H1 (cell line): ENCODE data around the gene TMEM106A. TPM values are rescaled to one million over a fixed set of nuclear protein-coding genes. Genes with fewer than 3 reads are reported as not detected.

Experiments
- CTCF ChIA-PET: fragments of 300-600 bp; sonication (Branson Sonifier 250); formaldehyde crosslinking; loops from one replicate; lab custom pipeline; 2021; ENCODE audit not compliant: partially characterized antibody; lab: Charles Lee
- POLR2A ChIA-PET: fragments of 300-600 bp; sonication (Branson Sonifier 250); formaldehyde crosslinking; loops from one replicate; lab custom pipeline; 2021; ENCODE audit warnings: inconsistent platforms; ENCODE audit not compliant: partially characterized antibody; lab: Charles Lee
- DNase-seq, 2 experiments: peaks; one replicate each; pipeline versions ENCODE4 v3.0.0 to v3.0.0-alpha.2; 2010 to 2022; ENCODE audit warnings: low spot score in 2 of 2, low read depth in 1 of 2, mixed read lengths in 1 of 2
- FAIRE-seq: peaks from 2 replicates; lab custom pipeline; 2011; peaks lifted over from hg19 to GRCh38; lab: Jason Lieb, UNC
- H2AFZ ChIP-seq: 2 replicates; pipeline ENCODE4 v1.8.1; 2012; ENCODE audit warnings: low read length, inconsistent platforms
- H2AK5ac ChIP-seq: 2 replicates; pipeline ENCODE4 v1.6.1; 2013; ENCODE audit warnings: low read depth, low read length
- H2BK120ac ChIP-seq: replicated peaks from 2 replicates; pipeline ENCODE3; 2013; ENCODE audit warnings: low read depth, low read length, inconsistent platforms
- H2BK12ac ChIP-seq: 2 replicates; pipeline ENCODE4 v1.6.1; 2013; ENCODE audit warnings: low read depth, low read length
- H2BK15ac ChIP-seq: 2 replicates; pipeline ENCODE4 v1.6.1; 2013; ENCODE audit warnings: low read length
- H2BK20ac ChIP-seq: 2 replicates; pipeline ENCODE4 v1.6.1; 2013; ENCODE audit warnings: low read length
- H2BK5ac ChIP-seq: 2 replicates; pipeline ENCODE4 v1.6.1; 2013; ENCODE audit warnings: low read depth, low read length
- H3K14ac ChIP-seq: 2 replicates; pipeline ENCODE4 v1.6.1; 2013; ENCODE audit warnings: inconsistent platforms; ENCODE audit not compliant: insufficient read length
- H3K18ac ChIP-seq: 2 replicates; pipeline ENCODE4 v1.6.1; 2013; ENCODE audit warnings: low read length; ENCODE audit errors: extremely low read depth
- H3K23ac ChIP-seq: 2 replicates; pipeline ENCODE4 v1.6.1; 2013; ENCODE audit warnings: inconsistent platforms; ENCODE audit not compliant: insufficient read length
- H3K23me2 ChIP-seq: 2 replicates; pipeline ENCODE4 v1.6.1; 2013; ENCODE audit warnings: low read depth, low read length
- H3K27ac ChIP-seq: 2 replicates; pipeline ENCODE4 v1.6.1; 2011; ENCODE audit warnings: low read depth, low read length, inconsistent platforms
- H3K27me3 ChIP-seq, 4 experiments: replicated peaks in 1 of 4; 1 replicate in 1 of 4; 2 replicates in 3 of 4; pipeline versions ENCODE4 v1.6.1 to v1.8.1; 2011 to 2013; ENCODE audit warnings: low read length in 3 of 4, mild to moderate bottlenecking in 3 of 4, inconsistent platforms in 2 of 4, mixed read lengths in 2 of 4, moderate library complexity in 1 of 4; ENCODE audit not compliant: control insufficient read depth in 3 of 4, insufficient read depth in 3 of 4; ENCODE audit errors: extremely low read depth in 1 of 4
- H3K36me3 ChIP-seq, 4 experiments: 2 replicates each; pipeline versions ENCODE4 v1.6.1 to v1.8.1; 2011 to 2013; ENCODE audit warnings: mild to moderate bottlenecking in 4 of 4, low read length in 3 of 4, moderate library complexity in 2 of 4, control low read depth in 1 of 4, inconsistent platforms in 1 of 4; ENCODE audit not compliant: insufficient read depth in 4 of 4, control insufficient read depth in 2 of 4
- H3K4ac ChIP-seq: replicated peaks from 2 replicates; pipeline ENCODE3; 2013; ENCODE audit warnings: low read length, low read depth, mixed read lengths, inconsistent platforms; ENCODE audit not compliant: insufficient read length
- H3K4me1 ChIP-seq, 4 experiments: replicated peaks in 1 of 4; 1 replicate in 1 of 4; 2 replicates in 3 of 4; pipeline versions ENCODE4 v1.6.1 to v1.8.1; 2011 to 2013; ENCODE audit warnings: low read length in 3 of 4, inconsistent platforms in 2 of 4, mixed read lengths in 1 of 4; ENCODE audit not compliant: insufficient read depth in 4 of 4, control insufficient read depth in 3 of 4
- H3K4me2 ChIP-seq, 2 experiments: 2 replicates each; pipeline versions ENCODE4 v1.6.1 to v1.8.1; 2011 to 2013; ENCODE audit warnings: low read depth in 2 of 2, low read length in 2 of 2, control low read depth in 1 of 2, inconsistent platforms in 1 of 2, mild to moderate bottlenecking in 1 of 2; ENCODE audit not compliant: insufficient read depth in 1 of 2
- H3K4me3 ChIP-seq, 4 experiments: fragments of 200-600, 300-600 bp in 1 of 4; sonication (generic), shearing (Covaris generic), sonication (Bioruptor Twin) in 1 of 4; 2 replicates each; pipeline versions ENCODE4 v1.5.1 to v1.8.1; 2011 to 2016; ENCODE audit warnings: low read length in 4 of 4, low read depth in 3 of 4, control low read depth in 2 of 4, inconsistent platforms in 2 of 4, mild to moderate bottlenecking in 2 of 4, mixed read lengths in 1 of 4, moderate library complexity in 1 of 4; ENCODE audit not compliant: insufficient read depth in 2 of 4; ENCODE audit errors: extremely low read depth in 1 of 4
- H3K56ac ChIP-seq: replicated peaks from 2 replicates; pipeline ENCODE3; 2013; ENCODE audit warnings: low read depth, mild to moderate bottlenecking, mixed read lengths, low read length, inconsistent platforms; ENCODE audit not compliant: insufficient read length
- H3K79me1 ChIP-seq: 2 replicates; pipeline ENCODE4 v1.6.1; 2013; ENCODE audit warnings: low read depth, low read length, control low read depth
- H3K79me2 ChIP-seq, 2 experiments: 2 replicates each; pipeline versions ENCODE4 v1.6.1 to v1.8.1; 2012 to 2013; ENCODE audit warnings: low read length in 2 of 2, mild to moderate bottlenecking in 2 of 2, inconsistent platforms in 1 of 2; ENCODE audit not compliant: insufficient read depth in 2 of 2, control insufficient read depth in 1 of 2
- H3K9ac ChIP-seq, 4 experiments: replicated peaks in 1 of 4; 1 replicate in 1 of 4; 2 replicates in 3 of 4; pipeline versions ENCODE4 v1.6.1 to v1.8.1; 2011 to 2013; ENCODE audit warnings: low read depth in 3 of 4, low read length in 3 of 4, control low read depth in 2 of 4, mild to moderate bottlenecking in 2 of 4, moderate library complexity in 2 of 4, inconsistent platforms in 1 of 4; ENCODE audit errors: extremely low read depth in 1 of 4
- H3K9me3 ChIP-seq, 2 experiments: 2 replicates each; pipeline versions ENCODE4 v1.6.1 to v1.8.1; 2012 to 2013; ENCODE audit warnings: mild to moderate bottlenecking in 2 of 2, moderate library complexity in 2 of 2, control low read depth in 1 of 2, inconsistent platforms in 1 of 2, low read depth in 1 of 2, low read length in 1 of 2, mixed read lengths in 1 of 2; ENCODE audit not compliant: insufficient read depth in 2 of 2
- H4K20me1 ChIP-seq, 2 experiments: replicated peaks in 1 of 2; 2 replicates each; pipeline versions ENCODE3 to v1.8.1; 2011 to 2013; ENCODE audit warnings: inconsistent platforms in 2 of 2, low read length in 2 of 2, mild to moderate bottlenecking in 1 of 2; ENCODE audit not compliant: insufficient read depth in 2 of 2, control insufficient read depth in 1 of 2
- H4K5ac ChIP-seq: 2 replicates; pipeline ENCODE4 v1.6.1; 2013; ENCODE audit warnings: low read length, low read depth, mixed read lengths, inconsistent platforms; ENCODE audit not compliant: insufficient read length
- H4K8ac ChIP-seq: 2 replicates; pipeline ENCODE4 v1.8.0; 2013; ENCODE audit warnings: mild to moderate bottlenecking, moderate library complexity, low read length, inconsistent platforms; ENCODE audit not compliant: insufficient read depth; ENCODE audit errors: extremely low read depth
- H4K91ac ChIP-seq: replicated peaks from 2 replicates; pipeline ENCODE3; 2013; ENCODE audit warnings: low read length, mixed read lengths, inconsistent platforms; ENCODE audit not compliant: insufficient read length
- EP300 ChIP-seq, 2 experiments: IDR thresholded peaks; 1 replicate in 1 of 2; 2 replicates in 1 of 2; pipeline ENCODE4 v1.6.1; 2011 to 2012; ENCODE audit warnings: low read depth in 2 of 2, low read length in 2 of 2, mild to moderate bottlenecking in 2 of 2, borderline replicate concordance in 1 of 2, inconsistent platforms in 1 of 2, moderate library complexity in 1 of 2
- GABPA ChIP-seq: IDR thresholded peaks from 2 replicates; pipeline ENCODE4 v1.6.1; 2011; ENCODE audit warnings: mild to moderate bottlenecking, low read length, moderate library complexity, borderline replicate concordance; ENCODE audit not compliant: insufficient read depth
- SAP30 ChIP-seq: fragments of 300-600 bp; sonication (generic); IDR thresholded peaks from 2 replicates; pipeline ENCODE4 v1.7.1; 2012; ENCODE audit warnings: low read length, moderate library complexity, mild to moderate bottlenecking, inconsistent platforms; ENCODE audit not compliant: insufficient read depth, insufficient replicate concordance
- WGBS, 2 experiments: shearing (Covaris generic) in 1 of 2; methylation state at CpG; one replicate each; pipeline versions ENCODE4 v1.1.6 to v1.1.7; 2013 to 2015; ENCODE audit warnings: low lambda C conversion rate in 2 of 2, mixed read lengths in 2 of 2, inconsistent platforms in 1 of 2, low coverage in 1 of 2, missing lambda C conversion rate in 1 of 2; ENCODE audit not compliant: insufficient replicate concordance in 2 of 2, insufficient coverage in 1 of 2, insufficient read length in 1 of 2; ENCODE audit errors: extremely low coverage in 1 of 2, missing lambda C conversion rate in 1 of 2; 5-methylcytosine and 5-hydroxymethylcytosine counted together
- polyA plus RNA-seq, 7 experiments: library from polyadenylated mRNA; depleted of rRNA in 3 of 7; stranded (reverse) in 5 of 7; unstranded in 2 of 7; fragments of >200 nt in 5 of 7; fragments of 200-250 nt in 2 of 7; gene quantifications; 1 replicate in 5 of 7; 2 replicates in 1 of 7; 4 replicates in 1 of 7; pipeline versions ENCODE4 v1.2.1 to v1.2.3, GENCODE V29; 2011 to 2013; ENCODE audit warnings: missing spikeins in 2 of 7, mixed read lengths in 2 of 7
- total RNA-seq: library from RNA; stranded (reverse); fragmentation: NEBNext Ultra II Directional; extraction: Animal tissue kit (Norgen Biotek cat#: 25700); gene quantifications from 2 replicates; pipeline ENCODE4 v1.2.1, GENCODE V29; 2021

TMEM106A gene
- total and polyA plus RNA-seq, 2 of the 8 experiments (the other 6 are each of a cell fraction or from before 2014, with no cell fraction given): 3.2 to 5.4 TPM

GRCh38 chr17:43199633-43200032 is 12.0 kb upstream of the TMEM106A start:
- no peaks in the 10 kb centered on the region for H3K79me2 ChIP-seq
- 86% methylated on average over 2 of the region's 2 CpGs; no CpG with 5 or more reads in 1 of the 2 experiments for WGBS, 2 experiments
- H3K9me3 ChIP-seq: no peaks in the 10 kb centered on the region
- peaks cover 0 to 2% of the 10 kb centered on the region in 2 experiments for H4K20me1 ChIP-seq
- H3K56ac ChIP-seq: no peak overlapping the region
- no peak overlapping the region for H4K91ac ChIP-seq
- no peak overlapping the region for H3K27ac ChIP-seq
- H3K23ac ChIP-seq: no peak overlapping the region
- no peak overlapping the region for H2BK15ac ChIP-seq
- H3K14ac ChIP-seq: no peak overlapping the region
- POLR2A ChIA-PET: interaction anchor here (0.8 to 2.0 kb wide), 7 partner anchors 9 to 135 kb away, joined by 3 to 8 read pairs (median 4); partner anchors contain the start of gene TMEM106A
- FAIRE-seq (no peak), DNase-seq (no peak)
- no peak overlapping the region for H2BK120ac ChIP-seq
- no peak overlapping the region for H3K4ac ChIP-seq
- no peak overlapping the region for H2BK20ac ChIP-seq
- no peak overlapping the region for H3K4me2 ChIP-seq
- H3K4me1 ChIP-seq: no peaks in the 10 kb centered on the region
- no peaks in the 10 kb centered on the region for H3K79me1 ChIP-seq
- peaks cover 12 to 51% (median 32%) of the 10 kb centered on the region in 4 experiments for H3K36me3 ChIP-seq
- no peak overlapping the region for H2BK12ac ChIP-seq
- no peak overlapping the region for H3K18ac ChIP-seq
- no peak overlapping the region for H4K8ac ChIP-seq
- H2AFZ ChIP-seq: no peak overlapping the region
- H2BK5ac ChIP-seq: no peak overlapping the region
- no peak overlapping the region for H4K5ac ChIP-seq
- H3K4me3 ChIP-seq: no peak overlapping the region
- H3K27me3 ChIP-seq: no peaks in the 10 kb centered on the region
- no peak overlapping the region for H3K9ac ChIP-seq
- CTCF ChIA-PET: interaction anchor here (0.5 to 2.7 kb wide), 8 partner anchors 13 to 380 kb away, joined by 3 to 14 read pairs (median 3); partner anchors contain the start of gene TMEM106A
- H2AK5ac ChIP-seq: no peak overlapping the region
- no peaks in the 10 kb centered on the region for H3K23me2 ChIP-seq
- TF ChIP-seq EP300 (IDR thresholded peaks at IDR 0.05; ENCODE audit: borderline replicate concordance in 1 of 2, low read depth in 2 of 2, low read length in 2 of 2): no peak
- no peak for TF ChIP-seq GABPA
- no peak for TF ChIP-seq SAP30
